GM18907 (cell line): ENCODE measurements around the gene CALY.

Experiments used
- ATAC-seq: cut with Tn5 transposase; IDR thresholded peaks from one replicate; pipeline ENCODE4 v1.9.1; 2021; ENCODE audit warnings: mild to moderate bottlenecking, moderate library complexity; ENCODE audit not compliant: unreplicated experiment

The CALY gene

GRCh38 chr10:133275684-133276092, 61.0 kb downstream of the CALY start:
- peak; percentile 29 for ATAC-seq

DNA sequence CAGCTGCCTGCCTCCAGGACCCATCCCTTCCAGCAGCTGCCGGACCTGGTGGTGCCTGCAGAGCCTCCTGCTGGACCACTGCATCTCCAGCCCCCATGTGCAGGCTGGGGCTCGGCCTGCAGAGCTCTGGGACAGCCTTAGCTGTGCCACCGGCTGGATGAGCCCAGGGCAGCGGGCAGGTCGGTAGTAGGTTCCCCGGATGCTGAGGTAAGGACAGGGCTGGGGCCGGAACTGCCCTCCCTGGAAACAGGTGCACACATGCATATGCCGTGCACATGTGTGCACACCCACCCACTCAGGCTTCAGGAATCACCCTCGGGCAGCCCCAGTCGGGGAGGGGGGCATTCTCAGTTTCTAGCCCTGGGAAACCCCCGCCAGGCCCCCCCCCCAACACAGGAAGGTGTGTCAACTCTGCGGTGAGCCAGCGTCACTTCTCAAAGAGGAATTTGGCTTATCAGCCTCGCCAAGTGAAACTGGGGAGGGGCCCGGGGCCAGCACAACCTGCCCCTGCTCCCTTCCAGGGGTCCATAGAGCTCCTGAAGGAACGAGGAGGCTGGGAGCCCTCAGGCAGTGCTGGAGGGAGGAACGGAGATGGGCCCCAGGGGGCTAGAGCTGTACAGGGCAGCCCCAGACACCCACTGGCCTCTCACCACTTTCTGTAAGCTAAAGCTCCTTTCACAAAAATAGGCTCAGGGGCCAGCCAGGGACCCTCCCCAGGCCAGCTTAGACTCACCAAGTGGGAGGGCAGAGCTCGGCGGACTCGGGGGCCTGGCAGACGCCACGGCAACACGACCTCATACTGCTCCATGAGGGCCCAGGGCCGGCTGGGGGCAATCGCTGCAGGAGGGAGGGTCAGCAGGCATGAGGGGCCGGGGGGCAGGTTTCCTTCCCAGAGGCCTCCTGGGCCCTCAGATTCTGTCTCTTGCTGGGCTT, 61.7 kb downstream of the CALY start:
- peak; percentile 59 for ATAC-seq
